Stimulated activated naive CD8-positive, alpha-beta T cell treated with anti-CD3 and anti-CD28 coated beads, Interleukin-15, Interleukin-2, amounts not matched to agents 100 ng/mL and 50 ng/mL, for 24 hours (primary cell): ENCODE measurements around the gene CIP2A.

ENCODE experiments used
- H3K27ac Mint-ChIP-seq: one replicate; pipeline ENCODE4 v1.8.0; 2021; ENCODE audit warnings: mild to moderate bottlenecking, mixed read lengths
- H3K27me3 Mint-ChIP-seq: one replicate; pipeline ENCODE4 v1.8.0; 2021; ENCODE audit warnings: mixed read lengths
- H3K36me3 Mint-ChIP-seq: one replicate; pipeline ENCODE4 v1.8.0; 2021; ENCODE audit warnings: low read depth, mixed read lengths
- H3K4me1 Mint-ChIP-seq: one replicate; pipeline ENCODE4 v1.8.0; 2021; ENCODE audit warnings: low read depth, mixed read lengths
- H3K4me3 Mint-ChIP-seq: one replicate; pipeline ENCODE4 v1.8.0; 2021; ENCODE audit warnings: mild to moderate bottlenecking, mixed read lengths
- H3K9me3 Mint-ChIP-seq: one replicate; pipeline ENCODE4 v1.8.0; 2021; ENCODE audit warnings: mixed read lengths

The CIP2A gene

GRCh38 chr3:108590460-108590859 is 1.2 kb upstream of the CIP2A start:
- H3K9me3 Mint-ChIP-seq = no peaks in the 10 kb centered on the region
- H3K27ac Mint-ChIP-seq = peak overlapping the region; percentile 97
- no peaks in the 10 kb centered on the region for H3K27me3 Mint-ChIP-seq
- peaks cover 42% of the 10 kb centered on the region for H3K4me1 Mint-ChIP-seq
- H3K4me3 Mint-ChIP-seq = peak overlapping the region; percentile 96
- peaks cover 10% of the 10 kb centered on the region for H3K36me3 Mint-ChIP-seq

DNA sequence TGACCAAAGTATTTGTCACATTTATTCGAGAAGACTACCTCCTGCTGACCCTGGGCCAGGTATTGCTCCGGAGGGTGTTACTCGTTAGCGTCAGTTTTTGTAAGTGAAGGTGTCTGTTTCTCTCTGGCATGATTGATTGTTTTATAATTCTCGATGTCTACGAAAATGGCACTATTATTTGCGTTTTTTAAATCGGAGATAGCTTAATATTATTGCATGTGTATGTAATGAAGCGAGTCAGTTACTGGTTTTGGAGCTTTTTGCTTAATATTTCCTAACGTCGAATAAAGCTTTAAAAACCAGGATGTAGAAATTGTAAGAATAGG is 723 bp upstream of the CIP2A start:
- Mint-ChIP-seq H3K36me3 (peaks cover 15% of the 10 kb centered on the region), H3K4me1 (peaks cover 42% of the 10 kb centered on the region), H3K27ac (peak overlapping the region; percentile 97), H3K9me3 (no peaks in the 10 kb centered on the region), H3K4me3 (peak overlapping the region; percentile 96), H3K27me3 (no peaks in the 10 kb centered on the region)

DNA sequence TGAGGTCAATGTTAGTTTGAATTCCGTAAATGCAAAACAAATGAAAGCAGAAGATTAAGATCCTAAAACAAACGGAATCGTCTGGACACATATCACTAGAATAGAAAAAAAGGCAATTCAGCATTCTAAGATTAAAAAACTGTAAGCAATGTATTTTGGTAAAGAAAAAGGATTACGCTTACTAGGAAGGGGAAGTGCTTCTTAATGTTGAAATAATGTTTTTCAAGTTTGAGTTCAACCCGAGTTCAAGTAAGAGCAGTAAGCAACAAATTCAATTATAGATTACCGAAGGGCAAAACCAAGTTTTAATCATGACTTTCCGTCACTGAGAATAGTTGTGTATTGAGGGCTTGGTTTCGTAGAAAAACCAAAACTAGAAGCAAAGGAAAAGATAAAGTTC is 637 bp downstream of the CIP2A start:
- Mint-ChIP-seq H3K27me3 (no peaks in the 10 kb centered on the region), H3K4me1 (peaks cover 42% of the 10 kb centered on the region), H3K9me3 (no peaks in the 10 kb centered on the region), H3K27ac (peak overlapping the region; percentile 97), H3K36me3 (peaks cover 25% of the 10 kb centered on the region), H3K4me3 (peak overlapping the region; percentile 96)

DNA sequence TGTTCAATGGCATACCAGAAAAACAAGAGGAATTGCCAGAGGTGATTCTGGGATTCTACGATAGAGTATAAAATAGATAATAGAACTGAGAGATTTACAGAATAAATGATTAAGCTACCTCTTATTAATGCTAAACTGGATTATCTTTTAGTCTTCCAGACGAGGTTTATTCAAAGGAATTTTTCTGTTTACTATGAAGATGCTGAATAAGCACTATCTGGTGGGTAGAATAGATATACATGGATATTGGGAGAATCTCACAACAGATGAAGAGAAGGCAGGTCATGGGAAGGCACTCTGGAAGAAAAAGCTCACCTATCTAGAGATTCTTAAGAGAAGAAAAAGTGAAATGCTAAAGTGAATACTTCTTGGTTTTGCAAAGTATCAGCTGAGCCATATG is 11.2 kb downstream of the CIP2A start:
- Mint-ChIP-seq H3K4me3 (no peak overlapping the region), H3K36me3 (peaks cover 72% of the 10 kb centered on the region), H3K27me3 (no peaks in the 10 kb centered on the region), H3K9me3 (no peaks in the 10 kb centered on the region), H3K4me1 (peaks cover 8% of the 10 kb centered on the region), H3K27ac (no peak overlapping the region)

- Mint-ChIP-seq H3K4me3 (no peak overlapping the region), H3K27ac (no peak overlapping the region), H3K9me3 (no peaks in the 10 kb centered on the region), H3K36me3 (peaks cover 73% of the 10 kb centered on the region), H3K4me1 (no peaks in the 10 kb centered on the region), H3K27me3 (no peaks in the 10 kb centered on the region)
These were observed 19.9 kb downstream of the CIP2A start for GRCh38 chr3:108569336-108569735.

DNA sequence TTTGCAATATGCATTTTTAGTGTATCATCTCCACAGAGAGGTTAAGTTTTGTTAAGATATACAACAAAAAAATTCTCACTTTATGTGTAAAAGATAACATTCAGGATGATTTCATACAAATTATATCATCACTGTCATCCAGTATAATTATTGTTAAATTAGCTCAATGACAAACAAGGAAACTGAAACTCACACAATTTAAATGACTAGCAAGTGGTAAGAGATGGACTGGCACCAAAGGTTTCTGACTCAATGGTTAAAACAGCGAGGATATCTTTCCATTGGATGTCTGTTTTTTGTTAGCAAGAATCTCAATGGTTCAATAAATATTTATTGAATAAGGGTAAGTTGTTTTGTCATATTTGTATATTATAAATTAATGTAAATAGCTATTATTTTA is 22.6 kb downstream of the CIP2A start:
- Mint-ChIP-seq H3K9me3 (no peaks in the 10 kb centered on the region), H3K27ac (no peak overlapping the region), H3K4me1 (no peaks in the 10 kb centered on the region), H3K4me3 (no peak overlapping the region), H3K27me3 (no peaks in the 10 kb centered on the region), H3K36me3 (peaks cover 64% of the 10 kb centered on the region)

- Mint-ChIP-seq H3K27me3 (no peaks in the 10 kb centered on the region), H3K27ac (no peak overlapping the region)
These were observed 23.7 kb downstream of the CIP2A start for GRCh38 chr3:108565506-108565905.

GRCh38 chr3:108564564-108564963 is 24.7 kb downstream of the CIP2A start:
- Mint-ChIP-seq H3K9me3 (no peaks in the 10 kb centered on the region), H3K4me1 (no peaks in the 10 kb centered on the region), H3K36me3 (peaks cover 69% of the 10 kb centered on the region), H3K27me3 (no peaks in the 10 kb centered on the region), H3K4me3 (no peak overlapping the region), H3K27ac (no peak overlapping the region)

More at GRCh38 chr3:108565506-108565905, 23.7 kb downstream of the CIP2A start:
- peaks cover 72% of the 10 kb centered on the region for H3K36me3 Mint-ChIP-seq
- no peaks in the 10 kb centered on the region for H3K9me3 Mint-ChIP-seq
- H3K4me1 Mint-ChIP-seq = no peaks in the 10 kb centered on the region
- H3K4me3 Mint-ChIP-seq = no peak overlapping the region

- H3K4me3 Mint-ChIP-seq = no peak overlapping the region
- H3K27ac Mint-ChIP-seq = no peak overlapping the region
- H3K27me3 Mint-ChIP-seq = no peaks in the 10 kb centered on the region
- no peaks in the 10 kb centered on the region for H3K9me3 Mint-ChIP-seq
- H3K36me3 Mint-ChIP-seq = peaks cover 71% of the 10 kb centered on the region
- H3K4me1 Mint-ChIP-seq = no peaks in the 10 kb centered on the region
These were observed 26.7 kb downstream of the CIP2A start for GRCh38 chr3:108562565-108562964.

- no peaks in the 10 kb centered on the region for H3K27me3 Mint-ChIP-seq
- H3K4me3 Mint-ChIP-seq = no peak overlapping the region
- H3K9me3 Mint-ChIP-seq = no peaks in the 10 kb centered on the region
- H3K4me1 Mint-ChIP-seq = peaks cover 7% of the 10 kb centered on the region
- H3K27ac Mint-ChIP-seq = no peak overlapping the region
- H3K36me3 Mint-ChIP-seq = peaks cover 69% of the 10 kb centered on the region
These were observed 33.2 kb downstream of the CIP2A start for GRCh38 chr3:108555966-108556581.

GRCh38 chr3:108554913-108555571 is 34.2 kb downstream of the CIP2A start:
- no peak overlapping the region for H3K4me3 Mint-ChIP-seq
- peaks cover 7% of the 10 kb centered on the region for H3K4me1 Mint-ChIP-seq
- no peaks in the 10 kb centered on the region for H3K9me3 Mint-ChIP-seq
- H3K27me3 Mint-ChIP-seq = no peaks in the 10 kb centered on the region
- H3K27ac Mint-ChIP-seq = no peak overlapping the region
- peaks cover 62% of the 10 kb centered on the region for H3K36me3 Mint-ChIP-seq

DNA sequence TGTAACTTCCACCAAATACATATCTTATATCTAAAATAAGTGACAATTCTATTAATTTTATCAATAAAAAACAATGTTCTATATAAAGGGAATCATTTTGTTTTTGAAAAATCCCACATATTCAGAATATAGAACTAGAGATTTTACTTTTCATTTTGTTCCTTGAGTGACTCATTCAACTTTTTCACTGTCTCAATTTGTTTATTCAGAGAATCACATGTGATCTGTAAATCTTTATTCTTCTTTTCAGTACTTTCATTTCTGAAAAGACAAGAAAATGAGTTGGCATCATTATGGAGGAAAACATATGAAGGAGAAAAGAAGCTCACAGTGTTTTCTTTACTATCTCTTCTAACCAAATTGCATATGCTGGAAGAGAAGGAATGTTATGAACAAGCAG is 35.0 kb downstream of the CIP2A start:
- peaks cover 7% of the 10 kb centered on the region for H3K4me1 Mint-ChIP-seq
- H3K4me3 Mint-ChIP-seq = no peak overlapping the region
- H3K27me3 Mint-ChIP-seq = no peaks in the 10 kb centered on the region
- H3K36me3 Mint-ChIP-seq = peaks cover 59% of the 10 kb centered on the region
- H3K9me3 Mint-ChIP-seq = no peaks in the 10 kb centered on the region
- no peak overlapping the region for H3K27ac Mint-ChIP-seq

DNA sequence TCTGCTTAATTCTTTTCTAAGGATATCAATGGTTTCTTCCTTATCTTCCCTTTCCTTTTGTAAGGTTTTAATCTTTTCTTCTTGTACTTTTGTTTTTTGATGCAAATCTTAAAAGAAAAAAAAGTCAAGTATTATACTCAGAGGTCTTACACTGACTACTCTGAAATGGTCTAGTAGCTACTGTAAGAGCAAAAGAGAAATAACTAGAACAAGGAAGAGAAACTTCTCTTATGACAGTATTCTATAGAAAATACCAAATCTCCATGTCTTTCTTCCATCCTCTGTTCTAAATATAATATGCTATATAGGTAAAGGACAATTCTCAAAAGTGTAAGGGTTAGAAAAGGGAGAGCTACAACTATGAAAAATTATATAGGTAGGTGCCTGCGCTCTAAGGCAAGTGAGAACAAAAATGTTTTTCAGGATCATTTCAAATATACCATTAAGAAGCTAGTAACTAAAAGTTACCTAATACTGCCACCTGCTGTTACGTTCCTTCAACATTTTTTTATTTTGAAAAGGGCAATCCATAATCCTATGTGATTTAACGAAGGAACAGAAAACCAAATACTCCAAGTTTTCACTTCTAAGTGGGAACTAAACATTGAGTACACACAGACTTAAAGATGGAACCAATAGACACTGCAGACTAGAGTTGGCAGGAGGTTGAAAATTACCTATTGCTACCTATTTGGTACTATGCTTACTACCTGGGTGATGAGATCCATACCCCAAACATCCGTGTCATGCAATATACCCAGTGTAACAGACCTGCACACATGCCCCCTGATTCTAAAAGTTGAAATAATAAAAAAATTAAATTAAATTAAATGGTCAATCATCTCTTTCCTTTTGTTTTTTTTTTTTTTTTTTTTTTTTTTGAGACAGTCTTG is 36.7 kb downstream of the CIP2A start:
- peaks cover 7% of the 10 kb centered on the region for H3K4me1 Mint-ChIP-seq
- H3K9me3 Mint-ChIP-seq = no peaks in the 10 kb centered on the region
- no peak overlapping the region for H3K4me3 Mint-ChIP-seq
- no peaks in the 10 kb centered on the region for H3K27me3 Mint-ChIP-seq
- no peak overlapping the region for H3K27ac Mint-ChIP-seq
- peaks cover 54% of the 10 kb centered on the region for H3K36me3 Mint-ChIP-seq

GRCh38 chr3:108548886-108549285 is 40.4 kb downstream of the CIP2A start:
- no peak overlapping the region for H3K4me3 Mint-ChIP-seq
- no peaks in the 10 kb centered on the region for H3K27me3 Mint-ChIP-seq
- no peak overlapping the region for H3K27ac Mint-ChIP-seq
- peaks cover 44% of the 10 kb centered on the region for H3K36me3 Mint-ChIP-seq
- peaks cover 14% of the 10 kb centered on the region for H3K4me1 Mint-ChIP-seq
- no peaks in the 10 kb centered on the region for H3K9me3 Mint-ChIP-seq

DNA sequence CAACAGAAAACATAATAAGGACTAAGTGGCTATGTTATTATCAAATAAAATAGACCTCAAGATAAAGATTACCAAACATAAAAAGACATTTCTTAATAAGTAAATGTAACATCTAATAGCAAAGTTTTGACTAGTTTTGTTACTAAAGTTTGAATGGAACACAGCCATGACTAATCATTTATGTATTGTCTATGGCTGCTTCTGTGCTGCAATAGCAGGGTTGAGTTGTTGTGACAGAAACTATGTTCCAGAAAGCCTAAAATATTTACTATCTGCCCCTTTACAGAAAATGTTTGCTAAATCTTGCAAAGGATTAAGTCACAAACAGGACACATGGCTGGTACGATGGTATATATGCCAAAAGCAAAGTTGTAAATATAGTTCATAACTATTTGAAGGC is 40.9 kb downstream of the CIP2A start:
- no peaks in the 10 kb centered on the region for H3K9me3 Mint-ChIP-seq
- H3K36me3 Mint-ChIP-seq = peaks cover 50% of the 10 kb centered on the region

More for the DNA sequence above, 40.9 kb downstream of the CIP2A start:
- peaks cover 14% of the 10 kb centered on the region for H3K4me1 Mint-ChIP-seq
- H3K27me3 Mint-ChIP-seq = no peaks in the 10 kb centered on the region
- no peak overlapping the region for H3K27ac Mint-ChIP-seq
- H3K4me3 Mint-ChIP-seq = no peak overlapping the region
